GM19193 (cell line): ENCODE data around the gene CHRM5.

Experiments
- POLR2A ChIP-seq: IDR thresholded peaks from 4 replicates; pipeline ENCODE4 v1.6.1; 2011; ENCODE audit not compliant: insufficient read depth, insufficient read length; ENCODE audit errors: extremely low read depth

CHRM5 gene

DNA sequence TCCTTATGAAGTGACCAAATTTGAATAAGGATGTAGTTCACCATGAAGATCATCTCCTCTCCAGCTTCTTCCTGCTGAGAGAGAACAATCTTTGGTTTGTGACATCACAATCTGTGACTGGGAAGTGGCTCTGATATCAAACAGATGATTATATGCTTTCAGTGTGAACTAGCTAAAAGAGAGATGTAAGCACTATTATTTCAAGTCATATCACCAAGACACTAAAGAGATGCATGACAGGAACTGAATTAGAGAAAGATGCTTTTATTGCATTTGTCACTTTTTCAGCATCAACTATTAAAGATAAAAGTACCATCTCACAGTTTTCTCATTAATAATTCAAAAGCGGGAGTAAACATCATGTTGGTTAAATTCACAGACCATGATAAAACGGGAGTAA lies 3.5 kb downstream of the CHRM5 start:
- TF ChIP-seq POLR2A, result no peak

DNA sequence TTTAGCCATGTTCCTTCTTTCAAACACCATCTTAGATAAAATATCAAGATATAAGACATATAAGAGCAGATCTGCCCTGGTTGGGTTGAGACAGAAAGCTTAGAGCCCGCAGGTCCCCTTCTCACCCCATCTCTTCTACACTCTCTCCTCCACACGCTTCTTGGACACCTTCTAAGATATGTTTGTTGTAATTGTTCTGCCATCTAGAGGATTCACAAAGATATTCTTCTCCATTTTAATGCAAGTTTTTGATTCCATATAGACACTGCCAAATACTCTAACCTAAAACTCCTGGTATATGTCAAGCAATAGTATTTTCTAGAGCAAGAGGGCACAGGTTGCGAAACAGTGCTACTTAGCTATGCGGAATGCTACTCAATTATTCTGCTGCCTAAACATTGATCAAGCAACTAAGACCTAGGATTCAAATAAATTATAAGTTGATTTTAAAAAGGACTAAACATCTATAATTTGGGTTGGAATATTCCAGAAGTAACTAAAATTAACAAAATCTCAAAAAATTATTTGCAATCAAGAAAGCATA lies 6.8 kb downstream of the CHRM5 start:
- TF ChIP-seq POLR2A, result no peak

DNA sequence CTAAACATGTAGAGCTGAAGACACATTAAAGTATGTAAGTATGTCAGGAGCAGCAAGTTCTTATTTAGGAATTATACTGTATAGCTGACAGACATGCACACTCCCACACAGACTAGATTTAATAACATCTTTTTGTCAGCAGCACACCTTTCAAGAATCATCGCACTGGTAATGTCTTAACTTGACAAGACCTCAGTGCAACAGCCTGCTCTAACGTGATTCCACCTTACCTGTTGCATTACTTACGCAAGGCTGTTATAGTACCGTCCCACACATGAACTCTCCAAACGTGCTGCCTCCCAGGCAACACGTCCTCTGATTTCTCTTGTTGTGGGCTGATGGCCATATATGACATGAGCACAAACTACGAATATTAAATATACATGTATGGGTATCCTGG lies 11.9 kb downstream of the CHRM5 start:
- TF ChIP-seq POLR2A, result no peak

DNA sequence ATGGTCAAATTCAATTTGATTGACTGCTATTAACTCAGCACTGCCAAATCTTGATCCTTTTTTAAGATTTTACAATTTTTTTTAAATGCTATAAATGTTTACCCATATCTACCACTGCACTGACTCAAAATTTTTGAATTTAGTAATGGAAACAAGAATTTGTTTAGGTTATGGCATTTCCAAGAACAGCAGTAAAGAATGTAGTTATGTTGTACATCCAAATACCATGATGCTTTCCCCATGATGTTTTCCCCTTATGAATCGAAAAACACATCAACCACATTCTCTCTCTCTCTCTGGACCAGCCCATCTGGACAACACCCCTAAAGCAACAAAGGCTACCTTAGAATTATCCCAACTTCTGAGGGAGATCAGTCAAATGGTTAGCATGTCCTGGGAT lies 14.2 kb downstream of the CHRM5 start:
- no peak for TF ChIP-seq POLR2A

DNA sequence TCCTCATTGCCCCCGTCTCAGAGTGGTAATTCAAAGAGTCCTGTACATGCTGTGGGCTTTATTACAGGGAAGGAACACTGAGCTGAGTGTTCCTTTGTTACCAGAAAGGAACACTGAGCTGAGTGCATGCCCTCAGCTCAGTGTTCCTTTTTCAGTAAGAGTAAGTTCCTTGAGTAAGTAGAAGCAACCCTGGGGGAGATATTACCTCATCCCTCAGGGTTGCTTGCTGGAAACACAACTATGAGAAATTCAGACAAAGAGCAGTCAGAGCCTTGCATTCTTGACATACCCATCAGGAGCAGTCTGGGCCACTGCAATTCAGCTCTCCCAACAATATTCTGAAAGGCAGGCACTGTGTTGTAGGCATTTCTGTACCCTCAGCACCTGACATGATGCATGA lies 17.0 kb downstream of the CHRM5 start:
- TF ChIP-seq POLR2A, result no peak

DNA sequence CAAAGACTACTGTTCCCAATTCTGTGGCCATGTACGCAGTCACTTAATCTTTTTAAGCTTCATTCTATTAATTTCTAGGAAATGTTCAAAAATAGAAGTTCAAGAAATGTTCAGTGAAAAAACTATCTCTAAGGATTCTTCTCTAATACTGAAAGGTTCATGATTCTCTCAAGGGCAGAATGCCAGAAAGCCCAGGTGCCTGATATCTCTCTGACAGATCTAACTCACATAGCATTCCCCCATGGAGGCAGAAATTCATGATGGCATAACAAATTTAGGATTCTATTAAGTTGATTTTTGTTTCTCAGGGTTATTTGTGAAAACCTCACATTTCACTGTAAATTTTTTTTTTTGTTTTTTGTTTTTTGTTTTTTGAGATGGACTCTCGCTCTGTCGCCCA lies 17.5 kb downstream of the CHRM5 start:
- TF ChIP-seq POLR2A, result no peak

DNA sequence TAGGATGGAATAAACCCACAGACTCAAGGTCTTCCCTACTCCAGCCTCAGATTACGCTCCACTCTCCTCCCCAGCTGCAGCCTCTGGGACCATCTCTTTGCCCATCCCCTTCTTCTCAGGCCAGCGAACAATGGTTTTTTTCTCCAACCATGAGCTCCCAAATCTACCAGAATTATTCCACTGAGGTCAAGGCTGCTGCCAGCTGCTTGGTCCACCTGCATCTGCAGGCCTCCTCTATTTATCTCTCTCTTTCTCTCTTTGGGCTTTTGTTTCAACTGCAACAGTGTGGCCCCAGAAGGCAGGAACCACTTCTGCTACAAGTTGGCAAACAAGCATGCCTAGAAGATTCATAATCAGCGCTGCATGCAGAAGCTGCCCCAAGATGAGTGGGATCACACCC lies 19.1 kb downstream of the CHRM5 start:
- TF ChIP-seq POLR2A, result no peak

DNA sequence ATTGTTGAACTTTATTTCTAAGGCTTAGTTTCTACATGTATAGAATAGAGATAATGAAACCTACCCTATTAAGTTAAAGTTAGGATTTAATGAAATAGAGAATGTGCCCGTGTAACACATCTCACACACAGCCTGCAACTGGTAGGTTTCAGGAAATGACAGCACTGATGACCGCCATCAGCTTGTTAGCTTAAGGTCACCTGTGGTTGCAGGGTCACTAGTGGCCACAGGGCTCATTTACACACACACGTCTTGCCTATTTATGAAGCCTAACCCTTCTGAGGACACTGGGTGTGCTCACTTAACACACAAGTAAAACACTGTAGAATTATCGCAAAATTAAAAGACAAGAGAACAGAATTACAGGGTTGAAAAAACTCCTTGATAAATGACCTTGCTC lies 20.1 kb downstream of the CHRM5 start:
- TF ChIP-seq POLR2A, result no peak

DNA sequence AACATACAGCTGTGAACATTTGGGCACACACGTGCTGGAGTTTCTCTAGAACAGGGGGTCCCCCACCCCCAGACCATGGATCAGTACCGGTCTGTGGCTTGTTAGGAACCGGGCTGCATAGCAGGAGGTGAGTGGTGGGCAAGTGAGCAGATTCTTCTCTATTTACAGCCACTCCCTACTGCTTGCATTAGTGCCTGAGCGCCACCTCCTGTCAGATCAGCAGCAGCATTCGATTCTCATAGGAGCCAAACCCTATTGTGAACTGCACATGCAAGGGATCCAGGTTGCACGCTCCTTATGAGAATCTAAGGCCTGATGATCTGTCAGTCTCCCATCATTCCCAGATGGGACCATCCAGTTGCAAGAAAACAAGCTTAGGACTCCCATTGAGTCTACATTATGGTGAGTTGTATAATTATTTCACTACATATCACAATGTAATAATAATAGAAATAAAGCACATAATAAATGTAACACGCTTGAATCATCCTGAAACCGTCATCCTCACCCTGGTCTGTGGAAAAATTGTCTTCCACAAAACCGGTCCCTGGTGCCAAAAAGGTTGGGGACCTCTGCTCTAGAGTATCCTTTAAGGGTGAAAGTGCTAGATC lies 25.8 kb downstream of the CHRM5 start:
- TF ChIP-seq POLR2A, result no peak

DNA sequence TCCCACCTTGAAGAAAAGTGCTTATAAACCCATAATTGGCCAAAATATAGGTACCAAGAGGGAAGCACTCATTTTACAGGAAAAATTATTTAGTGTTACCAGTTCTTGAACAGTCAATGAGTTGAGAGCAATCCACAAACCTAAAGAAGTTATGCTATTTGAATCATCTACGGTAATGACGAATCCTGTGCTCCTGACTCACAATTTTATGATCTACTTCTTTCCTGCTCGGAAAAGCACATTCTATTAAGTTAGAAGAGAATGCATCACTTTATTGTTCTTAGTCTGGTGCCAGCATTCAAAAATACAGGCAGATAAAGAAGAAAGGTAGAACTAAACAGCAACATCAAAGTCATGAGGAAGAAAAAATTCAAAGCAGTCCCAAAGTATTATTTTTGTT lies 33.2 kb downstream of the CHRM5 start:
- TF ChIP-seq POLR2A, result no peak

DNA sequence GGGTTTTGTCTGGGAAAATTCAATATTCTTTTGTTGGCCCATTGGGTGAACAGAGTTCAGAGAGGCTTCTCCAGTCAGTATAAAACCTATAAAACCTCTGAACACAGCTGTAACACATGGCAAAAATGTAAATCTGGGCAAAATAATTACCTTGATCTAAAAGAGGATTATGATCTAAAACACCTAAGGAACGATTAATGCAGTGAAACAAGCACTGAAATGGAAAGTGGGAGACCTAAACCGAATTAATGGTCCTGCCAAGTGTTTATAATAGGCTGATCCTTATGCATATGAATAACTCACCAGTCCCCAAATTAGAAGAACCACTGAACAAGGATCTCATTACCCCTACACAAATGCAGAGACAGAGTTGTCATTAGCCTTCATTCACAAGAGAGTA lies 38.1 kb downstream of the CHRM5 start:
- no peak for TF ChIP-seq POLR2A

DNA sequence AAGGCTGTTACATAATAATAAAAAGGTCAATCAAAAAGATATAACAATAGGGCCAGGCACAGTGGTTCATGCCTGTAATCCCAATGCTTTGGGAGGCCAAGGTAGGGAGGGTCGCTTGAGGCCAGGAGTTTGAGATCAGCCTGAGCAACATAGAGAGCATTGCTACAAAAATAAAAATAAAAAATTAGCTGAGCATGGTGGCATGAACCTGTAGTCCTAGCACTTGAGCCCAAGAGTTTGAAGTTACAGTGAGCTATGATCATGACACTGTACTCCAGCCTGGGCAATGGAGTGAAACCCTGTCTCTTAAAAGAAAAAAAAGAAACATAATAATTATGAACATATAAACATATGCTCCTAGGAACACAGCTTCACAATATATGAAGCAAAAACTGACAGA lies 41.4 kb downstream of the CHRM5 start:
- no peak for TF ChIP-seq POLR2A

DNA sequence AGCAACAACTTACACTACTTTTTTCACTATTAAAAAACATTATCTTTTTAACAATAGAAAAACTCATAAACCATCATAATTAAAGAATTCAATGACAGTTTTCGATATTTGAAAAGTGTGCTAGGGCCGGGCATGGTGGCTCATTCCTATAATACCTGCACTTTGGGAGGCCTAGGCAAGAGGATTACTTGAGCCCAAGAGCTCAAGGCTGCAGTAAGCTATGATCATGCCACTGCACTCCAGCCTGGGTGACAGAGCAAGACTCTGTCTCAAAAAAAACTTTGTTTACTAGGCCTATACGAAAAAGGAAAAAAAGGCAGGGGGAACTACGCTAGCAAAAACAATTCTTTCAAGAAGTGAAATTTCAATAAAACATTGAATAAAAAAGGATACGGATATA lies 42.6 kb downstream of the CHRM5 start:
- no peak for TF ChIP-seq POLR2A

DNA sequence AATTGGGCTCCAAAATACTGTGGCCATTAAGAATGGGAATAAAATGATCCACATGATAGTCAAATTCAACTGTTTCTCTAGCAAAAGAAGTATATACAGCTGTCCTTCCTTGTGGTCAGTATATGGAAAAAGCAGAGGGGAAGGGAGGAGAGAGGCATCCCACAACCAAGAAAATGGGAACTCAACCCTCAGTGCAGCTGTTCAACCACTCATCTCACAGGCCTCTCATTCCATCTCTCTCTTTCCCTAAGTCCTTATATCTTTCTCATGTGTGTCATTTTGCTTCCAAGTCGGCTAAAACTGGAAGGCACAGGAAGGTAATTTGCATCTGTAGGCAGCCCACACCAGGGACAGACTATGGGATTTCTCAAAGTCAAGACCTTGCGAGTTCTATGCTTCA lies 43.2 kb downstream of the CHRM5 start:
- TF ChIP-seq POLR2A, result no peak

DNA sequence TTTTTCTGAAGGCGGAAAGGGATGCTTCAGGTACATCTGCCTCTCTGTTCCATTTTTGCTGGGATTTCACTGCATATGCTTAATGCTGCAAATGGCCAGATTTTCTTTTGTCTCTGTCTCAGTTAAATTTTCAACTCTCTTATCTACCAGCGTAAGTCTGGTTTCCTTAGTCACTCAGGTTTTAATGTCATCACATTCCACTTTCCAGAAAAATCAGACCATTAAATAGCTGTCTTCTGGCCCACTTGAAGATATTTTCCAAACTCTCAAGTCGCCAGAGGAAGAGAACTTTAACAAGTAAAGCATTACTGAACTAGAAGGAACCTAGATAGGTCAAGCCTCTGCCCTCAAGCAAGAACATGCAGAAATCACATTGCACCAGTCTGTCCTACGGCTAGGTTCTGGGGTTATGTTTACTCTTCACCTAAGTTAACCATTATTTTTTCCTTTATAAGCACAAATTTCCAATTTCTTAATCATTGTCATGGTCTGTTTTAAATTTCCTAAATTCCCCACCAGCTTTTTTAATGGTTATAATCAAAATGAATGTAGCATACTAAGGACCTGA lies 44.2 kb downstream of the CHRM5 start:
- no peak for TF ChIP-seq POLR2A

DNA sequence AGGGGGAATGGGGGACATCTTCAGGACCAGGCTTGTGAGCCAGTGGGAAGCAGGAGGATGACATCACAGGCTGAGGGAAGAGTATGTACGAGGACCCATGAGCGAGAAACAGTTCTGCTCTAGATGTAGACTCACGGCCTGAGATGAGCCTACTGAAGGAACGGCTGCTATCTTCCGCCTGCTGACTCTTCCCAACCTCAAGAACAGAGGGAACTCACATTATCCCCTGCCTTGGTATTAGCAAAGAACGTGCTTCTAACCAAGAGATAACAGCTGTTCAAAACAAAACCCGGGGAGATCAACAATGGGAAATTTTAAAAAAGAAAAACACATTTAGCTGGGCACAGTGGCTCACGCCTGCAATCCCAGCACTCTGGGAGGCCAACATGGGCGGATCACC lies 45.4 kb downstream of the CHRM5 start:
- no peak for TF ChIP-seq POLR2A

DNA sequence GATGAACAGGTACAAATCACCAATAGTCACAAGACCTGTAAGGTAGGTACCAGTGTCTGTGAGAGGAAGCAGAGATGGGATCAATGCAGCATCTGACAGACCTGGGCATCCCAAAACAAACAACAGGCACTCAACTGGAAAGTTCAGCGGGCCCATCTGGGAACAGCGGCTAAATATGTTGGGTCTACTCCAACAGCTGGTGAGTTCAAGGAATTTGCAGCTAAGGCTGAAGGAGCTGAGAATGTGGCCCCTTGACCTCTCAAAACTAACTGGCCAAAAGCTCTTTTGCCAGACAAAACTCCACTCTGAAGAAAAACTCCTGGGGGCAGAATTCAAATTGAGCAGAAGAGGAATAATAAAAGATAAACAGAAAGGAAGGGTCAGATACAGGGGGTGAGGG lies 46.3 kb downstream of the CHRM5 start:
- no peak for TF ChIP-seq POLR2A
